Hepatocyte (in vitro differentiated cells): ENCODE data around the gene VPS9D1. TPM values are rescaled to one million over a fixed set of nuclear protein-coding genes. Genes with fewer than 3 reads are reported as not detected.

Source experiments
- DNase-seq: peaks from one replicate; pipeline ENCODE4 v3.0.0-alpha.2; 2016; ENCODE audit warnings: low spot score
- H2AFZ ChIP-seq: fragments of 200-600 bp; sonication (generic); 2 replicates; pipeline ENCODE4 v1.6.0; 2016; ENCODE audit warnings: antibody characterized with exemption, mild to moderate bottlenecking
- H3K27ac ChIP-seq: fragments of 200-600 bp; sonication (generic); 2 replicates; pipeline ENCODE4 v1.5.1; 2016; ENCODE audit warnings: mild to moderate bottlenecking
- H3K27me3 ChIP-seq: fragments of 200-600 bp; sonication (generic); 2 replicates; pipeline ENCODE4 v1.6.1; 2016
- H3K36me3 ChIP-seq: fragments of 200-600 bp; sonication (generic); replicated peaks from 2 replicates; pipeline ENCODE4 v1.5.1; 2016; ENCODE audit warnings: low read depth; ENCODE audit not compliant: insufficient read depth
- H3K4me1 ChIP-seq: fragments of 200-600 bp; sonication (generic); 2 replicates; pipeline ENCODE4 v1.5.1; 2016; ENCODE audit warnings: mild to moderate bottlenecking, moderate library complexity; ENCODE audit not compliant: insufficient read depth
- H3K4me2 ChIP-seq: fragments of 200-600 bp; sonication (generic); 2 replicates; pipeline ENCODE4 v1.6.0; 2016
- H3K4me3 ChIP-seq: fragments of 200-600 bp; sonication (generic); 2 replicates; pipeline ENCODE4 v1.5.1; 2016; ENCODE audit warnings: mild to moderate bottlenecking
- H3K79me2 ChIP-seq: fragments of 200-600 bp; sonication (generic); 2 replicates; pipeline ENCODE4 v1.6.0; 2017; ENCODE audit warnings: mild to moderate bottlenecking
- H3K9me2 ChIP-seq: fragments of 200-600 bp; sonication (generic); replicated peaks from 2 replicates; pipeline ENCODE4 v1.6.0; 2017; ENCODE audit warnings: mild to moderate bottlenecking; ENCODE audit not compliant: insufficient read depth
- H3K9me3 ChIP-seq: fragments of 200-600 bp; sonication (generic); 2 replicates; pipeline ENCODE4 v1.5.1; 2016; ENCODE audit warnings: low read depth, mild to moderate bottlenecking
- H4K20me1 ChIP-seq: fragments of 200-600 bp; sonication (generic); 2 replicates; pipeline ENCODE4 v1.6.0; 2016; ENCODE audit warnings: mild to moderate bottlenecking; ENCODE audit not compliant: insufficient read depth, poor library complexity, severe bottlenecking
- CTCF ChIP-seq: fragments of 200-600 bp; sonication (generic); IDR thresholded peaks from 2 replicates; pipeline ENCODE4 v1.5.1; 2016; ENCODE audit warnings: antibody characterized with exemption, mild to moderate bottlenecking; ENCODE audit not compliant: poor library complexity
- EZH2 ChIP-seq: fragments of 200-600 bp; sonication (generic); IDR thresholded peaks from 2 replicates; pipeline ENCODE4 v1.6.1; 2016; ENCODE audit warnings: antibody characterized with exemption, mild to moderate bottlenecking, borderline replicate concordance
- EZH2phosphoT487 ChIP-seq: fragments of 200-600 bp; sonication (generic); IDR thresholded peaks from one replicate; pipeline ENCODE4 v1.6.1; 2018; ENCODE audit warnings: antibody characterized with exemption, mild to moderate bottlenecking, low read depth, moderate library complexity; ENCODE audit not compliant: unreplicated experiment, severe bottlenecking
- WGBS: methylation state at CpG from one replicate; pipeline ENCODE4 v1.1.6; 2016; ENCODE audit warnings: low lambda C conversion rate; ENCODE audit errors: missing lambda C conversion rate; 5-methylcytosine and 5-hydroxymethylcytosine counted together
- polyA plus RNA-seq: library from polyadenylated mRNA; unstranded; fragments of >200 nt; fragmentation: Nextera tagmentation; extraction: Ambion mirVana; gene quantifications from 2 replicates; pipeline ENCODE4 v1.2.1, GENCODE V29; 2016
- total RNA-seq: library from RNA; depleted of rRNA; stranded (reverse); fragments of >200 nt; gene quantifications from 2 replicates; pipeline ENCODE4 v1.2.3, GENCODE V29; 2014

VPS9D1 gene
- total and polyA plus RNA-seq, 2 experiments from 2014 or later = 13.8 to 25.5 TPM

DNA sequence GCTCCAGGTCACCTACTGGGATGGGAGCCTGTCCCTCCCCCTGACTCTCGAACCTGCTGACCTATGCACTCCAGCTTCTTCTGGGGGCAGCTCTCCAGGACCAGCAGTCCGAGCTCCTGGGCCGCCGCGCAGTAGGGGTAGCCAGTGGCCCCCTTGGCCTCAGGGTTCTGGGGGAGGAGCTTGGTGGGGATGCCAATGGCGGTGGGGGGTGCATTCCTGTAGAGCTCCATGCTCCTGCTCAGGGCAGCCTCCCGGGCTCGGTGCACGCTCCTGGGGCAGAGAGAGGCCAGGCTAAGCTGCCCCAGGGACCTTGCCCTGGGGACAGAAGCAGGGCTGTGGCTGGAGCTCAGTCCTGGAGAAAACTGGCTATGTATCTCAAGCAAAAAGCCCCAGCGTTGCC lies 11.5 kb downstream of the VPS9D1 start:
- Histone ChIP-seq H3K9me2 (no peaks in the 10 kb centered on the region), H3K4me1 (peaks cover 4% of the 10 kb centered on the region), H3K4me2 (no peak overlapping the region), H4K20me1 (no peaks in the 10 kb centered on the region), H3K27me3 (no peaks in the 10 kb centered on the region), H3K27ac (no peak overlapping the region), H3K36me3 (no peaks in the 10 kb centered on the region), H2AFZ (no peak overlapping the region), H3K9me3 (no peaks in the 10 kb centered on the region), H3K79me2 (no peaks in the 10 kb centered on the region), H3K4me3 (no peak overlapping the region)
- WGBS = 92% methylated on average over 10 of the region's 10 CpGs
- TF ChIP-seq EZH2phosphoT487 (no peak), EZH2 (no peak), CTCF (no peak)
- no peak for DNase-seq

DNA sequence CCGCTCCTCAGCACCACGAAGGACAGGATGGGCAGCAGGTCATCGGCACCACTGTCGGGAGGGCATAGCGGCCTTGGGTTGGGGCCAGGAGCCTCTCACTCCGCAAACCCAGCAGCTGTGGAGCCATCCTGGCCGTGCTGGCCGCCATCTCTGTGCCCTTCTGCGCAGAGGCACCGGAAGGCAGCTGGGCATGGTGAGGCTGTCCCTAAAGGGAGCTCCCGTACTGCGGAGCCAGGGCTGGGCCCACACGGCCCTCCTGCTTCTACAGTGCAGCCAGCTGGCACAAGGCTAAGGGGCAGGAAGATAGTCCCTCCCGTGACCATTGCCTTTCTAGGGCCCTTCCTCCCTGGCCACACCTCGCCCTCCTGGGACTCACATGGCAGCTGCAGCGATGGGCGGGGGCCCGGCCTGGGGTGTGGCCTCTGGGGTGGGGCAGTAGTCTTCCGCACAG lies 12.2 kb downstream of the VPS9D1 start:
- TF ChIP-seq EZH2 = no peak
- no peak for TF ChIP-seq CTCF
- TF ChIP-seq EZH2phosphoT487 = no peak
- WGBS = 97% methylated on average over 14 of the region's 19 CpGs
- Histone ChIP-seq H3K27me3 (no peaks in the 10 kb centered on the region), H2AFZ (no peak overlapping the region), H3K36me3 (no peaks in the 10 kb centered on the region), H3K4me3 (no peak overlapping the region), H3K9me2 (no peaks in the 10 kb centered on the region), H3K9me3 (no peaks in the 10 kb centered on the region), H3K4me2 (no peak overlapping the region), H3K79me2 (no peaks in the 10 kb centered on the region), H3K27ac (no peak overlapping the region), H3K4me1 (peaks cover 4% of the 10 kb centered on the region), H4K20me1 (no peaks in the 10 kb centered on the region)
- DNase-seq = no peak

GRCh38 chr16:89707695-89708094 lies 13.0 kb downstream of the VPS9D1 start:
- 90% methylated on average over 9 of the region's 9 CpGs for WGBS

More at GRCh38 chr16:89707695-89708094, 13.0 kb downstream of the VPS9D1 start:
- Histone ChIP-seq H3K27ac (no peak overlapping the region), H2AFZ (no peak overlapping the region), H3K4me2 (no peak overlapping the region), H3K36me3 (no peaks in the 10 kb centered on the region), H3K79me2 (no peaks in the 10 kb centered on the region), H3K9me3 (no peaks in the 10 kb centered on the region), H3K9me2 (no peaks in the 10 kb centered on the region), H3K27me3 (no peaks in the 10 kb centered on the region), H4K20me1 (no peaks in the 10 kb centered on the region), H3K4me1 (peaks cover 4% of the 10 kb centered on the region), H3K4me3 (no peak overlapping the region)
- TF ChIP-seq EZH2 = no peak
- TF ChIP-seq CTCF = no peak
- TF ChIP-seq EZH2phosphoT487 = no peak
- DNase-seq = no peak
